ENCODE data around the gene NLRC3. TPM values are rescaled to one million over a fixed set of nuclear protein-coding genes. Genes with fewer than 3 reads are reported as not detected.

The NLRC3 gene
- polyA plus RNA-seq, 1 of the 3 experiments (the other 2 are of a cell fraction): not detected

DNA sequence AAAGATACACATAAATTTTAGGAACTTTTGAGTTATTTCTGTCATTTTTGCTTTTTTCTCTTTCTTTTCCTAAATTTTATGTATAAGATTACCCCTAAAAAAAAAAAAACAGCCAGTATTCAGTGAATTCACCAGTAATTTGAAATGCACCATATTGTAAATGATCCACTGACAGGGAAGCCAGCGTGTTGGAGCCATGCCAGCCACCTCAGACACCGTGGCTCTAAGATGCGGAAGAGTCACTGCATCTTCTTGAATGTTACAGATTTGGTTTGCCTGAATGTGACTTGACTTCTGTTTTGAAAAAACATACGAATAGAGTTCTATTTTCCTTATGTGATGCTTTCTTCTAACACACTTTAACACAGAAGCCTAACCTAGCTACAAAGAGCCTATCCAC, 39.0 kb downstream of the NLRC3 start:
- Histone ChIP-seq H3K9ac (no peak overlapping the region), H3K4me1 (ENCODE audit: control insufficient read depth in 1 of 2, insufficient read depth in 2 of 2, low read depth in 1 of 2, low read length in 1 of 2) (no peaks in the 10 kb centered on the region), H3F3A (replicated peaks; ENCODE audit: insufficient read depth) (peaks cover 3% of the 10 kb centered on the region), H3K36me3 (replicated peaks in 1 of 2; ENCODE audit: control insufficient read depth in 1 of 2, insufficient read depth in 2 of 2, low read length in 1 of 2) (peaks cover 15 to 37% of the 10 kb centered on the region in 2 experiments), H3K4me2 (no peak overlapping the region), H3K27ac (ENCODE audit: low read depth in 2 of 2, low read length in 1 of 2) (no peak overlapping the region), H3K9me3 (no peaks in the 10 kb centered on the region), H4K20me1 (ENCODE audit: insufficient read depth) (no peaks in the 10 kb centered on the region), H2AFZ (ENCODE audit: low read depth) (no peak overlapping the region), H3K27me3 (ENCODE audit: insufficient read depth) (no peaks in the 10 kb centered on the region), H3K4me3 (ENCODE audit: low read depth in 2 of 2, low read length in 1 of 2) (no peak overlapping the region), H3K79me2 (ENCODE audit: insufficient read depth) (no peaks in the 10 kb centered on the region), H3K9me2 (no peaks in the 10 kb centered on the region)
- CTCF ChIA-PET: no interaction called here
- POLR2A ChIA-PET: no interaction called here
- TF ChIP-seq RCOR1 (IDR thresholded peaks at IDR 0.05; ENCODE audit: low read length) (no peak), CHD2 (IDR thresholded peaks at IDR 0.05; ENCODE audit: low read length, partially characterized antibody) (no peak), RFX5 (IDR thresholded peaks at IDR 0.05; ENCODE audit: low read length) (no peak), GATA2 (CRISPR knock-in tag; IDR thresholded peaks at IDR 0.05) (no peak), FOXM1 (IDR thresholded peaks at IDR 0.05; ENCODE audit: low read depth) (no peak), MEF2A (IDR thresholded peaks at IDR 0.05; ENCODE audit: borderline replicate concordance, low read depth) (no peak)
- DNase-seq: no peak
- 96% methylated on average over 4 of the region's 4 CpGs for WGBS (ENCODE audit: low lambda C conversion rate)

GRCh38 chr16:3536851-3537250, 40.4 kb downstream of the NLRC3 start:
- DNase-seq: no peak
- Histone ChIP-seq H3K36me3 (replicated peaks in 1 of 2; ENCODE audit: control insufficient read depth in 1 of 2, insufficient read depth in 2 of 2, low read length in 1 of 2) (peaks cover 20 to 43% of the 10 kb centered on the region in 2 experiments), H3K27ac (ENCODE audit: low read depth in 2 of 2, low read length in 1 of 2) (no peak overlapping the region), H3F3A (replicated peaks; ENCODE audit: insufficient read depth) (peaks cover 3% of the 10 kb centered on the region), H3K9me3 (no peaks in the 10 kb centered on the region), H3K79me2 (ENCODE audit: insufficient read depth) (no peaks in the 10 kb centered on the region), H3K27me3 (ENCODE audit: insufficient read depth) (no peaks in the 10 kb centered on the region), H3K4me2 (no peak overlapping the region), H3K9ac (no peak overlapping the region), H3K9me2 (no peaks in the 10 kb centered on the region), H4K20me1 (ENCODE audit: insufficient read depth) (no peaks in the 10 kb centered on the region), H2AFZ (ENCODE audit: low read depth) (no peak overlapping the region), H3K4me3 (ENCODE audit: low read depth in 2 of 2, low read length in 1 of 2) (no peak overlapping the region), H3K4me1 (ENCODE audit: control insufficient read depth in 1 of 2, insufficient read depth in 2 of 2, low read depth in 1 of 2, low read length in 1 of 2) (no peaks in the 10 kb centered on the region)
- TF ChIP-seq, protein P1, sequence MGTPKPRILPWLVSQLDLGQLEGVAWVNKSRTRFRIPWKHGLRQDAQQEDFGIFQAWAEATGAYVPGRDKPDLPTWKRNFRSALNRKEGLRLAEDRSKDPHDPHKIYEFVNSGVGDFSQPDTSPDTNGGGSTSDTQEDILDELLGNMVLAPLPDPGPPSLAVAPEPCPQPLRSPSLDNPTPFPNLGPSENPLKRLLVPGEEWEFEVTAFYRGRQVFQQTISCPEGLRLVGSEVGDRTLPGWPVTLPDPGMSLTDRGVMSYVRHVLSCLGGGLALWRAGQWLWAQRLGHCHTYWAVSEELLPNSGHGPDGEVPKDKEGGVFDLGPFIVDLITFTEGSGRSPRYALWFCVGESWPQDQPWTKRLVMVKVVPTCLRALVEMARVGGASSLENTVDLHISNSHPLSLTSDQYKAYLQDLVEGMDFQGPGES (IDR thresholded peaks at IDR 0.05; ENCODE audit: low read depth, low read length): no peak
- TF ChIP-seq EP300 (IDR thresholded peaks at IDR 0.05; ENCODE audit: borderline replicate concordance in 1 of 2, low read depth in 1 of 2, low read length in 1 of 2) (no peak), FOXM1 (IDR thresholded peaks at IDR 0.05; ENCODE audit: low read depth) (no peak), SIN3A (IDR thresholded peaks at IDR 0.05; ENCODE audit: borderline replicate concordance, low read depth, low read length) (no peak), GATA2 (CRISPR knock-in tag; IDR thresholded peaks at IDR 0.05) (no peak)
- TF ChIP-seq, protein P2, sequence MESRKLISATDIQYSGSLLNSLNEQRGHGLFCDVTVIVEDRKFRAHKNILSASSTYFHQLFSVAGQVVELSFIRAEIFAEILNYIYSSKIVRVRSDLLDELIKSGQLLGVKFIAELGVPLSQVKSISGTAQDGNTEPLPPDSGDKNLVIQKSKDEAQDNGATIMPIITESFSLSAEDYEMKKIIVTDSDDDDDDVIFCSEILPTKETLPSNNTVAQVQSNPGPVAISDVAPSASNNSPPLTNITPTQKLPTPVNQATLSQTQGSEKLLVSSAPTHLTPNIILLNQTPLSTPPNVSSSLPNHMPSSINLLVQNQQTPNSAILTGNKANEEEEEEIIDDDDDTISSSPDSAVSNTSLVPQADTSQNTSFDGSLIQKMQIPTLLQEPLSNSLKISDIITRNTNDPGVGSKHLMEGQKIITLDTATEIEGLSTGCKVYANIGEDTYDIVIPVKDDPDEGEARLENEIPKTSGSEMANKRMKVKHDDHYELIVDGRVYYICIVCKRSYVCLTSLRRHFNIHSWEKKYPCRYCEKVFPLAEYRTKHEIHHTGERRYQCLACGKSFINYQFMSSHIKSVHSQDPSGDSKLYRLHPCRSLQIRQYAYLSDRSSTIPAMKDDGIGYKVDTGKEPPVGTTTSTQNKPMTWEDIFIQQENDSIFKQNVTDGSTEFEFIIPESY (IDR thresholded peaks at IDR 0.05; ENCODE audit: borderline replicate concordance, low read depth): no peak
- WGBS (ENCODE audit: low lambda C conversion rate): 94% methylated on average over 4 of the region's 4 CpGs
- CTCF ChIA-PET: interaction anchor here (0.6 to 1.3 kb wide), 3 partner anchors 16 to 616 kb away, joined by 3 read pairs; no protein-coding TSS in a partner anchor
- POLR2A ChIA-PET: no interaction called here
